Activated naive CD4-positive, alpha-beta T cell treated with anti-CD3 and anti-CD28 coated beads, Interleukin-2, amount 50 U/mL, for 72 hours (primary cell): ENCODE measurements around the gene LIMCH1. TPM values are rescaled to one million over a fixed set of nuclear protein-coding genes. Genes with fewer than 3 reads are reported as not detected.
"Not testable (repeated sequence)": the region's sequence is repeated elsewhere in the genome, so short reads cannot be mapped to it uniquely, and the experiment has no call there.

Experiments
- ATAC-seq, 2 donors: fragments of 150-1000 bp; cut with Tn5 transposase; 2 replicates each; pipeline ENCODE4 v1.10.0; 2021; ENCODE audit warnings: mild to moderate bottlenecking in 2 of 2, moderate library complexity in 2 of 2
- DNase-seq, 2 donors: peaks; one replicate each; pipeline ENCODE4 v3.0.0; 2021 to 2022; ENCODE audit warnings: low spot score in 2 of 2
- H3K27ac Mint-ChIP-seq, 2 donors: one replicate each; pipeline ENCODE4 v1.8.0; 2022; ENCODE audit warnings: mild to moderate bottlenecking in 2 of 2, mixed read lengths in 2 of 2
- H3K36me3 Mint-ChIP-seq, 2 donors: one replicate each; pipeline ENCODE4 v1.8.0; 2022; ENCODE audit warnings: mixed read lengths in 2 of 2
- H3K9me3 Mint-ChIP-seq, 2 donors: one replicate each; pipeline ENCODE4 v1.8.0; 2022; ENCODE audit warnings: mixed read lengths in 2 of 2
- total RNA-seq, 2 donors: library from RNA; stranded (reverse); gene quantifications; one replicate each; pipeline ENCODE4 v1.2.3, GENCODE V29; 2022

Gene LIMCH1
- total RNA-seq, 2 donors from 2014 or later: not detected

DNA sequence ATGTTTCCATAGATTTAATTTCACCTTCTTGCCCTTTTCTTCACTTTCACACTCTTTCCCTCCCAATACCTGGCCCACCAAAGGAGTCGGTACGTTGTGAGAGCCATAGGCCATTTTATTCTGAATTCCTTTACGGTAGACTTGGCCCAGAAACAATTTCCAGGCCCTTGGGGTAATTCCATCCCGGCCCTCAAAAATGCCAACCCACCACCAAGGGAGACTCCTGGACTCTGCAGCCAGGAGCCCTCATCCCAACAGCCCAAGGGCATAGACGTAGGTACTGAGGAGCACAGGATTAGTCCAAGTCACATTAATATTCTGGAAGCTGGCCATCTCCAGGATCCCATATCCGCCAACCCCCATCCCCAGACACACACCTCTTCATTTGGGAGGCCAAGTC, 102.9 kb downstream of the LIMCH1 start:
- no peaks in the 10 kb centered on the region for H3K9me3 Mint-ChIP-seq
- no peak for DNase-seq
- no peak for ATAC-seq
- H3K36me3 Mint-ChIP-seq: peaks cover 0 to 10% of the 10 kb centered on the region in 2 donors
- H3K27ac Mint-ChIP-seq: no peak overlapping the region

DNA sequence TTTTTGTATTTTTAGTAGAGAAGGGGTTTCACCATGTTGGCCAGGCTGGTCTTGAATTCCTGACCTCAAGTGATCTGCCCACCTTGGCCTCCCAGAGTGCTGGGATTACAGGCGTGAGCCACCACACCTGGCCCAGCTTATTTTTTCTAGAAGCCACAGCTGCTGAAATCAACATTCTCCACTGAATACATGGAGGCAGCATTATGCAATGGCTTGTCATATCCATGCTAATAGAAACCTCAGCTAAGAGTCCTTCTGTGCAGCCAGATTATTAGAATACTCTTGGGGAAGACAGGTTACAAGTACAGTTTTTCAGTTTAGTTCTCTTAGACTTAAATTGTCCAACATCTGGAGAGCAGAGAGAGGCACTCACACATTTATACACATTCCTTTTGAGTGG, 104.8 kb downstream of the LIMCH1 start:
- not testable (repeated sequence) for ATAC-seq, H3K9me3 Mint-ChIP-seq, H3K27ac Mint-ChIP-seq, DNase-seq
- H3K36me3 Mint-ChIP-seq: peaks cover 0 to 10% of the 10 kb centered on the region in 2 donors

DNA sequence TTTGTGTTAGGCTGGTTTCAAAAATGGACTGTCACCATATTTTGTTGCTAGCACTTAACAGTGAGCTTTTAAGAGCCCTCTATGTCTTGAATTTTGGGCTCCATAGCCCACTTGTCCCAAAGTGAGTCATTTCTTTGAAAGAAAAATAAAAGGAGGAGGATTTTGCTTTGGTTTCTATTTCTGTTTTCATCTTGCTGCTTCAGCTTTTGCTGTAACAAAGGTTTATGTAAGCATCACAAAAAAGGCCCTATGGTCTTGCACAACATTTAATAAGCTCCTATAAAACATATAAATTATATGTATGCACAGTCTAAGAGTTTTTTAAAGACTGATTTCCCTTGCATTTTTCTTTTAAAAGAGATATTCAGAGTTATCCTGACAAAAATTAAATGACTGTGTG, 105.4 kb downstream of the LIMCH1 start:
- peaks cover 0 to 10% of the 10 kb centered on the region in 2 donors for H3K36me3 Mint-ChIP-seq
- no peaks in the 10 kb centered on the region for H3K9me3 Mint-ChIP-seq
- DNase-seq: no peak
- H3K27ac Mint-ChIP-seq: no peak overlapping the region
- no peak for ATAC-seq

DNA sequence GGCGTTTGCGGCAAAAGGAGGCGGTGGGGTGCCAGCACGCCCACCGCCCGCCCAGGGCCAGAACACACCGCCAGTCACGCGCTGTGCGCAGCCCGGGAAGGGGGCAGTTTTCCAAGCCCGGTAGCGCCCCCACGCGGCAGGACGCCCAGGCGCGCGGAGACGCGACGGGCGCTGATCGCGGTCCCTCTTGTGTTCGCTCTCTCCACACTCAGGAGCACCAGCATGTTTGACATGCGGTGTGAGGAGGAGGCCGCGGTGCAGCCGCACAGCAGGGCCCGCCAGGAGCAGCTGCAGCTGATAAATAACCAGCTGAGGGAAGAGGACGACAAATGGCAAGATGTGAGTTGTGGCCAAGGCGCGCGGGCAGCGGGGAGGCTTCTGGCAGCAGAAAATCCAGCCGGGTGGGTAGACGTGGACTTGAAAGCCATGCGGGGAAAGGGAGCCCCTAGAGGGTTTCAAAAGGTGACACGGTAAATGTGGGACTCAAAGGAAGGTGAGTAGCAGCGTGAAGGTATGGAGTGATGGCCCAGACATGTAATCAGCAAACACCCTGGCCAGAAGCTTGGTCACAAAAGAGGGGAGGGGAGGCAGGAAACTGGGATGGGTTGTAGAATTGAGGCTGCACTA, 106.4 kb downstream of the LIMCH1 start:
- H3K36me3 Mint-ChIP-seq: peaks cover 0 to 10% of the 10 kb centered on the region in 2 donors
- peak in 1 of 2 donors; percentile 44 for ATAC-seq

DNA sequence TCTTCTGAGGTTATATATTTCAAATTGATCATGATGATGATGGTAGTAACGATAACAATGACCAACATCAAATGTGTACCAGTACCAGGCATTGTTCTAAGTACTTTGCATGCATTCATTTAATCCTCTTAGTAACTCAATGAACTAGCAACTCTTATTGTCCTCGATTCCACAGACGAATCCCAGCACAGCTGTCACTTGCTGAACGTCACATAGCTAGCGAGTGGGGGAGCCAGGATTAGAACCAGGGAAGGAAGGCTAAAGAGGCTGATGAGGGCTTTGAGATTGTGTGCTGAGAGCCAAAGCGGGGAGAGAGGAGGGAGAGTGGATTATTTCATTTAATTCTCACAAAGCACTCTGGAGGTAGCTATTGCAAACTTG, 106.9 kb downstream of the LIMCH1 start:
- H3K27ac Mint-ChIP-seq: no peak overlapping the region
- ATAC-seq (no peak), DNase-seq (no peak)
- H3K9me3 Mint-ChIP-seq: no peaks in the 10 kb centered on the region
- H3K36me3 Mint-ChIP-seq: peaks cover 0 to 10% of the 10 kb centered on the region in 2 donors

More for the DNA sequence above, 106.4 kb downstream of the LIMCH1 start:
- Mint-ChIP-seq H3K9me3 (no peaks in the 10 kb centered on the region), H3K27ac (no peak overlapping the region)
- peak in 1 of 2 donors; percentile 49 for DNase-seq

DNA sequence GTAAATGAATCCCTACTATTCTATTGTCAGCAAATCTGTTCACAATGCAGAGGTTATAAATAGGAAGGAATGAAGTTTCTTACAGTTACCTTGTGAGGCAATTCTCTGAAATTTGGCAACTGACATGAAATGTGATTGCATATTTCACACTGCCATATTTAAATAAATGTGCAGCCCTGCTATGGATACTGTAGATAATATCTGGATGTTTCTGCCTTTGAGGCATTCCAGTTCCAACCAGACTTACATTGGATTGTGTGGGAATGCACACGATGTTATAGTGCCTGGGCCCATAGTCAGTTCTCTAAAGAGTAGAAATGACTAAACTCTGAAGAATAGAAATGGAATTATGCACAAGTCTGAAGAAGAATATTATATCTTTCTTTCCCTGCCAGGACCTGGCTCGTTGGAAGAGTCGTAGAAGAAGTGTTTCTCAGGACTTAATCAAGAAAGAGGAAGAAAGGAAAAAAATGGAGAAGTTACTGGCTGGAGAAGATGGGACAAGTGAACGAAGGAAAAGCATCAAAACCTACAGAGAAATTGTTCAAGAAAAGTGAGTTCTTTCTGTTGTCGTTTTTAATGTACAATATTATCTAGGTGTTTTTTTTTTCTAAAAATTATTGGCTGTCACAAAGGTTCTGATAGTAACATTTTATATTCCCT, 107.9 kb downstream of the LIMCH1 start:
- no peak overlapping the region for H3K27ac Mint-ChIP-seq
- ATAC-seq (no peak), DNase-seq (no peak)
- H3K36me3 Mint-ChIP-seq: peaks cover 0 to 10% of the 10 kb centered on the region in 2 donors
- no peaks in the 10 kb centered on the region for H3K9me3 Mint-ChIP-seq

DNA sequence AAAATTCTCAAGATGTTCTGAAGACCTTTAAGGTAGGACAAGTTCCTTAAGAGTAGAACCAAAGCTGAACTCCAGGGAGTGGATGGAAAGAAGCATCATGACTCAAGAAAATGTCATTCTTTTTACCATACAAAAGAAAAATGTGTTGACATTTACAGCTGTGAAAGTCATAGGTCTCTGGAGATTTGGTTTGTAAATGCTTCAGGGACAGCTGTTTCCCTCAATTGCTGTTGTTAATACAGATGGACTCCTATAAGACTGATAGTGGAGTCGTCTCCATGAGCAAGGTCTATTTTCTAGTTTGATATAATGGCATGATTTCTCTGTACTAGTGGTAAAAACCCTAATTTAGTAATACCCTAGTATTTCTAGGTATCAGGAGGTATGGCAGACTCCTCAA, 108.9 kb downstream of the LIMCH1 start:
- no peak for DNase-seq
- ATAC-seq: no peak
- Mint-ChIP-seq H3K9me3 (no peaks in the 10 kb centered on the region), H3K27ac (no peak overlapping the region), H3K36me3 (peaks cover 0 to 10% of the 10 kb centered on the region in 2 donors)

DNA sequence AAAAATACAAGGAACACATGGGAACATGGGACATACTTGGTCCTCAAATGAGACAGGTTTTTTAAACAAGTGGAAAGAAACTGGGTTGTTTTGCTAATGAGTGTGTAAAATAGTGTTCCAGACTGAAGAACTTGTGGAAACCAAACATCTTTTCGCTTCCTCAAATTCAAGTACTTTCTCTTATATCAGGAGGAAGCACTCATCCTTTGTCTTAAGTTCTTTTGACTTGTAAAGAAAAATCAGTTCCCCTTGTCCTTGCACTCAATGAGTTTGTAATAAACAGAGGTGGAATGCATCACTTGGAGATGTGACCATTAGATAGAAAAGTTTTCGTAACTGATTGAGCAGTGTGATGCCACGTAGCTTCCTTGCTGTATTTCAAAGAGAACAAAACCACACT, 109.4 kb downstream of the LIMCH1 start:
- DNase-seq: no peak
- peaks cover 0 to 10% of the 10 kb centered on the region in 2 donors for H3K36me3 Mint-ChIP-seq
- no peak overlapping the region for H3K27ac Mint-ChIP-seq
- no peaks in the 10 kb centered on the region for H3K9me3 Mint-ChIP-seq
- ATAC-seq: no peak

DNA sequence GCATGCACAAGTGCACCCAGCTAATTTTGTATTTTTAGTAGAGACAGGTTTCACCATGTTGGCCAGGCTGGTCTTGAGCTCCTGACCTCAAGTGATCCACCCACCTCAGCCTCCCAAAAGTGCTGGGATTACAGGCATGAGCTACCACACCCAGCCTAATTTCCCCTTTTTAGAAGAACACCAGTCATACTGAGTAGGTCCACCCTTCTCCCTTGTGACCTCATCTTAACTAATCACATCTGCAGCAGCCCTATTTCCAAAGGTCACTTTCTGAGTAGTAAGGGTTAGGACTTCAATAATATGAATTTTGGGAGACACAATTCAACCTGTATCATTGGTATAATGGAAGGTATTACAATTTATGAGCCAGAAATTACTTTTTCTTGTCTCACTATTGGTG, 113.2 kb downstream of the LIMCH1 start:
- not testable (repeated sequence) for DNase-seq, H3K36me3 Mint-ChIP-seq, H3K9me3 Mint-ChIP-seq, H3K27ac Mint-ChIP-seq, ATAC-seq

DNA sequence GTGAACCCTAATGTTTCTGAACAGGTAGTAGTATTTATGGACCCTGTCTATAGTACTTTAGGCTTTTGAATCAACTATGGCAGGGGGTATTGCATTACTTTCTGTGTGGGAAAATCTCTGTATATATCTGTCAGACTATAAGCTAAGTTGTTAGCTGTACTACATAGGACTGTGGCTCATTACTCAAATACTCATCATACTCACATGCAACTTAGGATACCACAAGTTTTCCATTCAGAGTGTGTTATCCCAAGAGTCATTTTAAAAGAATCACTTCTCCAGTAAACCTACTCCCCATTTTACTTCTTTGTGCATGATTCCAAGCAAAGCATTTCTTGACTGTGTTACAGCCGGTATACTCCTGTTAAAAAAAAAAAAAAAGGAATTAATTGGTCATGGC, 115.0 kb downstream of the LIMCH1 start:
- Mint-ChIP-seq H3K36me3 (no peaks in the 10 kb centered on the region), H3K9me3 (no peaks in the 10 kb centered on the region), H3K27ac (no peak overlapping the region)
- ATAC-seq (no peak), DNase-seq (no peak)

DNA sequence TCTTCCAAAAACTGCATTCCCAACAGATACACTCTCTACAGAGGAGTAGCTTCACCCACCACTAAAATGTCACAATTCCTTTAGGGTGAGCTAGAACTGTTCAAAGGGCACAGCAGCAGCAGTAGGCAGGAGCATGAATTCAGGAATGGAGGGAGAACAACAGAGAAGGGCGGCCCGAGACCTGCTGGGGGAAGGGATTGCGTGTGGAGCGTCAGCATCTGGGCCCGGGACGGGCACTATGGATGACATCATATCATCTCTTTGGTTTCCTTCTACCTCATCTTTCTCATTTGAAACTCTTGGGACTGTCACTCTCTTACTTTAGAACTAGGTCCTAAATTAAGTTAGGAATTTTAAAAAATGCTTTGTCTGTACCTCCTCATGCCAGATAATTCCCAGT, 115.6 kb downstream of the LIMCH1 start:
- Mint-ChIP-seq H3K27ac (no peak overlapping the region), H3K9me3 (no peaks in the 10 kb centered on the region), H3K36me3 (no peaks in the 10 kb centered on the region)
- no peak for DNase-seq
- no peak for ATAC-seq

DNA sequence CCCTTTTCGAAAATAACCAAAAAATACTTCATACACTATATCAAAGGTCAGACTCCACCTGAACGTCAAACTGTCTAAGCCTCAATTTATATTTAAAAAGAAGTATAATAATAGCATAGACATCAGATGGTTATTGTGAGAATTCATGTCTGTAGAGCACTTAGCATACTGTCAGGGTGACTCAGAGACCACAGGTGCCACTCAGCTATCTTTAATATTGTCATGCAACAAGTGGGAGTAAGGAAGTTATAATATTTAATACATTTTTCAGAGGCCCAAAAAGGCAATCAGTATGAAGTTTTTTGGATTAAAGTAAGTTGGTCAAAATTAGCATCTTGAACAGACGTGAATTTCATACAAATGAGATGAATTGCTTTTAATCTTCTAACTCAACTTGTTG, 117.2 kb downstream of the LIMCH1 start:
- no peak for ATAC-seq
- no peak for DNase-seq

DNA sequence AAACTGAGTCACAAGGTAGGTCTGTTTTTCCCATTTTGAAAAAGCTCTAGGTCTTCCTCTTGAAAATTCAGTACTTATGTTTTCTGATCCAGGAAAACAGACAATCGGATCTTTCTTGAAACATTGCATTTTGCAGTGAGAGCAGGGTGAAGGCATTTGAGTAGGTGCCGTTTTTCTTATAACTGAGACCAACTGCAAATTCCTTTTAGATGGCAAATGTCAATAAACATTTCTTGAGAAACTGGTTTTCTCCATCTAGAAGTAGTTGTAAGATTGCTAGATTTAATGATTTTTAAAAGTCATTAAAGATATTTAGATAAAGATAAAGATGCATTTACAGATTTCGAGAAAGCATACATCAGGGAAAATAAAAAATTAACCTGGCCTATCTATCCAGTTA, 118.1 kb downstream of the LIMCH1 start:
- no peaks in the 10 kb centered on the region for H3K36me3 Mint-ChIP-seq
- no peak for ATAC-seq
- no peak overlapping the region for H3K27ac Mint-ChIP-seq
- DNase-seq: no peak
- H3K9me3 Mint-ChIP-seq: no peaks in the 10 kb centered on the region

More for the DNA sequence above, 117.2 kb downstream of the LIMCH1 start:
- no peak overlapping the region for H3K27ac Mint-ChIP-seq
- H3K36me3 Mint-ChIP-seq: no peaks in the 10 kb centered on the region
- no peaks in the 10 kb centered on the region for H3K9me3 Mint-ChIP-seq

DNA sequence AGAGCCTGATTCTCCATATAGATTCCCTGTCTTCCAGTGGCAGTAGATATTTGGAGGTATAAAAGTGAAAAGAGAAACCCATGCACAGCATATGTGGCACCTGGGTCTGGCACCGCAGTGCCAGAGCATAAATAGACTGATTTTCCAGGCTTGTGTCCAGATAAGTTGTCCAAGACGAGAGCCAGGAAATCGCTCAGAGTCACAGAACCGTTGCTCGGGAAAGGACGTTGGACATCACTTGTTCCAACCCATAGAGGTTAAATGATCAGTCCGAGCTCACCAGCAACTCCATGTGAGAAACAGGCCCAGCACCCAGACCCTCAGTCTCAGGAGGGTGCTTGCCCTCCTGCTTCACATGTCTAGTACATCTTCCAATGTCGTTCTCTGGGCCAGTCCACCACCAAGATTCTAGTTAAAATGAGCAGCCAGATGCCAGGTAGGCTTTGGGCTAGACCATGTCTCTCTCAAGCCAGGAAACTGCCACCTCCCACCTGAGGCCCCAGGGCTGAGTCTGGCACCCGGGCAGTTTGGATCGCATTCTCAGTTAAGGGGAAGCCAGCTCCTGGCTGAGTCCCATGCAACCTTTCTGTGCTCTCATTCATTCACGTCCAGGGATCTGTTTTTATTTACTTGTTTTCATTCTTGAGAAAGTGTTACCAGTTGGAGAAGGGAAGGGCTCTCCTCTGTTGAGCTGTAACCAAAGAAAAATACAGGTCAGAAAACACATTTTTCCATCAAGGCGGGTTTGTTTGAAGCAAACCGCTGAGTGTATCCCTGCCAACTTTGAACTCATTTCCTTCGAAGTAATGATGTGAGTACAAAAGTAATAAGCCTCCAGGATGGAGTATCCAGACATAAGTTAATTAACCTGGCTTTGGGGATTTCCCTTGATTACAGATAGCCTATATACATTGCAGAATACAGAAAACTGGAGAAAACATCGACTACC, 118.9 kb downstream of the LIMCH1 start:
- H3K9me3 Mint-ChIP-seq: no peaks in the 10 kb centered on the region
- H3K36me3 Mint-ChIP-seq: no peaks in the 10 kb centered on the region
- ATAC-seq (no peak), DNase-seq (no peak)
- no peak overlapping the region for H3K27ac Mint-ChIP-seq

DNA sequence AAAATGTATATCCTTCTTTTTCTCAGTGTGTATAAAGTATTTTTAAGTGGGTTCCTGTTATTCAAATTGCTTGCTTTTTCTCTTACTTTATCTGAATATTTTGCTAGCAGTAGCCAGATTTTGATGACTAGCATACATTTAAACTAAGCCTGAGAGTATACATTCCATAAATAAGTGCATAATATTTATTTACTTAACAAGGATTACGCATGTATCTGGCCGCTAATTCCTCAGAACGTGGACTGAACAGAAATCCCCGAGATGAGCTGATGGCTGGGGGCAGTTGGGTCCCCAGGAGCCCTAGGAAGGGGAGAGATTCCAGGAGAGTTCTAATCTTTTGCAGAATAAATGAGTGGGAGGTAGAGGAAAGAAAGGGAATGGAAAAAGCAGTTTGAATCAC, 119.6 kb downstream of the LIMCH1 start:
- ATAC-seq: no peak
- H3K27ac Mint-ChIP-seq: no peak overlapping the region
- H3K9me3 Mint-ChIP-seq: no peaks in the 10 kb centered on the region
- no peaks in the 10 kb centered on the region for H3K36me3 Mint-ChIP-seq
- DNase-seq: no peak

DNA sequence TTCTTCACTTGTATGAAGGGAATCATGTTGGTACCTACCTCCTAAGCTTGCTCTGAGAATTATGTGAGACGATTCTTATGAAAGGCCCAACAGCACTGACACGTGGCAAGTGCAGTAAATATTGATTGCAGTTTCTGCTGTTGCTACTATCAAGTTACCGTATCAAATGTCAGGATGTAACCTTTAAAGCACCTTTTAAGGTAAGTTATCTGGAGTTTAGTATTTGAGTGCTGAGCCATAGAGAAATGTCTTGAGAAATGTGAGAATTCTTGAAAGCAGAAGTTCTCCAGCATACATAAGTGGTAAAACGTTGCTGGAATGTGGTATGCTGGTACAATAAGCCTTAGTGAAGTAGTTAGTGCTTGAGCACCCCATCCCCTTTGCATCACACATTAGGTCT, 120.2 kb downstream of the LIMCH1 start:
- Mint-ChIP-seq H3K27ac (no peak overlapping the region), H3K9me3 (no peaks in the 10 kb centered on the region), H3K36me3 (no peaks in the 10 kb centered on the region)
- DNase-seq (no peak), ATAC-seq (no peak)

DNA sequence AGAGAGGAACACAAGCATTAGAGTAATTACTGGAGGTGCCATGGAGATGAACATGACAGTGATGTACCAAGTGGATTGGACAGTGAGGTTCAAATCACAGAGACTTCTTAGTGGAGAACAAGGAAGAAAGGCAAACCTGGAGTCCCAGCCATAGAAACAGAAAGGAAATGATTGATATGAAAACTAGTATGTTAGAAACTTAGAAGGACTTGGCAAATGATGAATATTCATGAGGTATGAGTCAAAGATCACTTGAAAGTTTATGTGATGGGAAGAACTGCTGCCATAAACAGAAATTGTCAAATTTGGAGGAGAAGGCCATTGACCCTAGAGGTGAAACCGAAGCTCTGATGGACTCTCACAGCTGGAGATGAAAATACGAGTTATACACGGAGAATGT, 122.4 kb downstream of the LIMCH1 start:
- ATAC-seq: peak in 1 of 2 donors; percentile 55

More for the DNA sequence above, 122.4 kb downstream of the LIMCH1 start:
- Mint-ChIP-seq H3K36me3 (no peaks in the 10 kb centered on the region), H3K27ac (no peak overlapping the region), H3K9me3 (no peaks in the 10 kb centered on the region)
- DNase-seq: no peak
